Measurements from ENCODE around the gene BLOC1S4. TPM values are rescaled to one million over a fixed set of nuclear protein-coding genes. Genes with fewer than 3 reads are reported as not detected.
"Not testable (repeated sequence)": the region's sequence is repeated elsewhere in the genome, so short reads cannot be mapped to it uniquely, and the experiment has no call there.

BLOC1S4 gene, protein sequence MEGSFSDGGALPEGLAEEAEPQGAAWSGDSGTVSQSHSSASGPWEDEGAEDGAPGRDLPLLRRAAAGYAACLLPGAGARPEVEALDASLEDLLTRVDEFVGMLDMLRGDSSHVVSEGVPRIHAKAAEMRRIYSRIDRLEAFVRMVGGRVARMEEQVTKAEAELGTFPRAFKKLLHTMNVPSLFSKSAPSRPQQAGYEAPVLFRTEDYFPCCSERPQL
- total RNA-seq, result 10 to 100 TPM in 3 of 4 donors, under 1 TPM in 1; 1.00 to 18.8 (median 12.4) TPM

DNA sequence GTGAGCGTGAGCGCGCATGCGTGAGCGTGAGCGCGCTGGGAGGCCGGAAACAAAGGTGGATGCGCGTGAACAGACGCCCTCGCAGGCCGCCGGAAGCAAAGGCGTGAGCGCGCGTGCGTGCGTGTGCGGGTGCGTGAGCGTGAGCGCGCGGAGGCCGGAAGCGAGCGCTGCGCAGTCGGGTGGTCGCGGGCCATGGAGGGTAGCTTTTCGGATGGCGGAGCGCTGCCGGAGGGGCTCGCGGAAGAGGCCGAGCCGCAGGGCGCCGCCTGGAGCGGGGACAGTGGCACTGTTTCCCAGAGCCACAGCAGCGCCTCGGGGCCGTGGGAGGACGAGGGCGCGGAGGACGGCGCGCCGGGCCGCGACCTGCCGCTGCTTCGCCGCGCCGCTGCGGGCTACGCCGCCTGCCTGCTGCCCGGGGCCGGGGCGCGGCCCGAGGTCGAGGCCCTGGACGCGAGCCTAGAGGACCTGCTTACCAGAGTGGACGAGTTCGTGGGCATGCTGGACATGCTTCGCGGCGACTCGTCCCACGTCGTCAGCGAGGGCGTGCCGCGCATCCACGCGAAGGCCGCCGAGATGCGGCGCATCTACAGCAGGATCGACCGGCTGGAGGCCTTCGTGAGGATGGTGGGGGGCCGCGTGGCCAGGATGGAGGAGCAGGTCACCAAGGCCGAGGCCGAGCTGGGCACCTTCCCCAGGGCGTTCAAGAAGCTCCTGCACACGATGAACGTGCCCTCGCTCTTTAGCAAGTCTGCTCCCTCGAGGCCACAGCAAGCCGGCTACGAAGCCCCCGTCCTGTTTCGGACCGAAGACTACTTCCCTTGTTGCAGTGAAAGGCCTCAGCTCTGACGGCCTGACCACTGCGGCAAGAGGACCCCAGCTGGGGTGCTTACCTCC is at the start of gene BLOC1S4:
BLOC1S4 (plus strand) TSS at position 157 of the 894 bp plus-strand sequence; CDS start at position 193, 36 bp downstream.
- H3K36me3 ChIP-seq, result no peaks in the 10 kb centered on the region
- peaks cover 4 to 26% (median 12%) of the 10 kb centered on the region in 4 donors for H3K4me1 ChIP-seq
- H3K4me3 ChIP-seq, result peak within 1 kb of the TSS; percentile 69 to 84 (median 74)
- WGBS, 2 donors (ENCODE audit: low coverage in 1 of 2), result 0 to 1% methylated on average over 34 to 71 of the region's 109 CpGs
- in situ Hi-C loops (cut with MboI; ENCODE audit: low pct_ligation_motif_present in 1 of 4, low pct_unique_long_range_greater_than_20kb in 1 of 4, low sequenced_read_pairs in 3 of 4) (loop anchor here in 3 of 4 donors (5.0 to 25.0 kb wide), 4 partner anchors 161 to 359 kb away; partner anchors contain the start of gene GRPEL1 (in 1 of the 3)), intact Hi-C loops (cut with DNase I; ENCODE audit: low total_unique reads) (loop anchor here (10.0 kb wide), 1 partner anchor 189 kb away; the partner anchor contains the start of gene TBC1D14)
- DNase-seq, result peak; percentile 90
- no peaks in the 10 kb centered on the region for H3K27me3 ChIP-seq
- no peaks in the 10 kb centered on the region for H3K9me3 ChIP-seq
- TF ChIP-seq POLR2A (IDR thresholded peaks at IDR 0.05) (peak; percentile 84), POLR2AphosphoS5 (IDR thresholded peaks at IDR 0.05) (peak; percentile 89 to 96 (median 96)), EP300 (IDR thresholded peaks at IDR 0.05; ENCODE audit: low read depth) (no peak)
- TF ChIP-seq, protein P1, sequence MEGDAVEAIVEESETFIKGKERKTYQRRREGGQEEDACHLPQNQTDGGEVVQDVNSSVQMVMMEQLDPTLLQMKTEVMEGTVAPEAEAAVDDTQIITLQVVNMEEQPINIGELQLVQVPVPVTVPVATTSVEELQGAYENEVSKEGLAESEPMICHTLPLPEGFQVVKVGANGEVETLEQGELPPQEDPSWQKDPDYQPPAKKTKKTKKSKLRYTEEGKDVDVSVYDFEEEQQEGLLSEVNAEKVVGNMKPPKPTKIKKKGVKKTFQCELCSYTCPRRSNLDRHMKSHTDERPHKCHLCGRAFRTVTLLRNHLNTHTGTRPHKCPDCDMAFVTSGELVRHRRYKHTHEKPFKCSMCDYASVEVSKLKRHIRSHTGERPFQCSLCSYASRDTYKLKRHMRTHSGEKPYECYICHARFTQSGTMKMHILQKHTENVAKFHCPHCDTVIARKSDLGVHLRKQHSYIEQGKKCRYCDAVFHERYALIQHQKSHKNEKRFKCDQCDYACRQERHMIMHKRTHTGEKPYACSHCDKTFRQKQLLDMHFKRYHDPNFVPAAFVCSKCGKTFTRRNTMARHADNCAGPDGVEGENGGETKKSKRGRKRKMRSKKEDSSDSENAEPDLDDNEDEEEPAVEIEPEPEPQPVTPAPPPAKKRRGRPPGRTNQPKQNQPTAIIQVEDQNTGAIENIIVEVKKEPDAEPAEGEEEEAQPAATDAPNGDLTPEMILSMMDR (IDR thresholded peaks at IDR 0.05), result peak in 2 of 5 experiments; percentile 10 to 41
- H3K27ac ChIP-seq, result peak within 1 kb of the TSS; percentile 92 to 94 (median 93)

DNA sequence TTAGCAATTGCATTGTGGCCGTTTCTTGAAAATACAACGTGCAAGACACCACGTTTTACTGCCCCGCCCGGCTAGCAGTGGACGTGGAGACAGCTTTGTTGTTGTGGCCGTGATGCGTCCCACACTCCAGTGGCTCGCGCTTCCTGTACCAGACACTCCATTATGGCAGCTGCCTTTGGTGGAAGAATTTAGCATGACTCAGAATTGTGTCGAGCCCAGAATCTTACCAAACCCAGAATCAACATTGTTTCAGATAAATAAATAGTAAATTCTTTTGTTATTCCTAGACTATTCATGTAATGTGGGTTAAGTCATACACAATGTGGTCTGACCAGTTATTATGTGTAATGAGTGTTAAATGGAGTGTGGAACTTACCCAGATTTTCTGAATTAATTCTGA is 47.6 kb upstream of the BLOC1S4 start:
- no peaks in the 10 kb centered on the region for H3K36me3 ChIP-seq
- H3K9me3 ChIP-seq, result no peaks in the 10 kb centered on the region
- peaks cover 0 to 17% (median 8%) of the 10 kb centered on the region in 4 donors for H3K4me1 ChIP-seq
- H3K27me3 ChIP-seq, result peaks cover 12% of the 10 kb centered on the region
- no peak overlapping the region for H3K27ac ChIP-seq
- in situ Hi-C loops (cut with MboI; ENCODE audit: low pct_ligation_motif_present in 1 of 4, low pct_unique_long_range_greater_than_20kb in 1 of 4, low sequenced_read_pairs in 3 of 4), result no loop called here
- no peak for DNase-seq
- WGBS, 2 donors (ENCODE audit: low coverage in 1 of 2), result 38 to 70% methylated on average over 1 to 11 of the region's 11 CpGs
- intact Hi-C loops (cut with DNase I; ENCODE audit: low total_unique reads), result no loop called here
- no peak overlapping the region for H3K4me3 ChIP-seq
- TF ChIP-seq POLR2AphosphoS5 (IDR thresholded peaks at IDR 0.05) (no peak), POLR2A (IDR thresholded peaks at IDR 0.05) (no peak), EP300 (IDR thresholded peaks at IDR 0.05; ENCODE audit: low read depth) (no peak)
- TF ChIP-seq, protein P1 (IDR thresholded peaks at IDR 0.05), result no peak

DNA sequence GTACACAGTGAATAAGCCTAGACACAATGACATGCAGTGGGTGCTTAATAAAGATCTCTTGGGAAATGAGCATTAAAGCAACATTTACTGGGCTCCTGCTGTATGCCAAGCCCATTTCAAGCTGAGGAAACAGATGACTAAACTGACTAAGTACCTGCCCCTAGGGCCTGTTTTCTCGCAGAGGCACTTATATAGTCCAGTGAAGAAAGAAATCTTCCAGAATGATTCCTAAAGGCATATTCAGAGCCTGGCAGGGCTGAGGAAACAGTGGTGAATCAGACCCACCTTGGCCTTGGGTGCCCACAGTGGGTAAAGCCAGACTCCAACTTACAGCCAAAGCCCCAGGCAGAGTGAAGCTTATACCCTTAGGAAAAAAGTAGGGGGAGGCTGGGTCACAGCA is 44.3 kb upstream of the BLOC1S4 start:
- intact Hi-C loops (cut with DNase I; ENCODE audit: low total_unique reads) (no loop called here), in situ Hi-C loops (cut with MboI; ENCODE audit: low pct_ligation_motif_present in 1 of 4, low pct_unique_long_range_greater_than_20kb in 1 of 4, low sequenced_read_pairs in 3 of 4) (no loop called here)
- WGBS, 2 donors (ENCODE audit: low coverage in 1 of 2), result 77% methylated on average over 1 of the region's 1 CpG; no CpG with 5 or more reads in 1 of the 2 donors
- peaks cover 17 to 32% (median 22%) of the 10 kb centered on the region in 4 donors for H3K4me1 ChIP-seq
- no peak overlapping the region for H3K27ac ChIP-seq
- H3K9me3 ChIP-seq, result no peaks in the 10 kb centered on the region
- TF ChIP-seq POLR2AphosphoS5 (IDR thresholded peaks at IDR 0.05) (no peak), EP300 (IDR thresholded peaks at IDR 0.05; ENCODE audit: low read depth) (no peak), POLR2A (IDR thresholded peaks at IDR 0.05) (no peak)
- TF ChIP-seq, protein P1 (IDR thresholded peaks at IDR 0.05), result no peak
- no peak overlapping the region for H3K4me3 ChIP-seq
- DNase-seq, result no peak
- no peaks in the 10 kb centered on the region for H3K36me3 ChIP-seq
- H3K27me3 ChIP-seq, result no peaks in the 10 kb centered on the region

DNA sequence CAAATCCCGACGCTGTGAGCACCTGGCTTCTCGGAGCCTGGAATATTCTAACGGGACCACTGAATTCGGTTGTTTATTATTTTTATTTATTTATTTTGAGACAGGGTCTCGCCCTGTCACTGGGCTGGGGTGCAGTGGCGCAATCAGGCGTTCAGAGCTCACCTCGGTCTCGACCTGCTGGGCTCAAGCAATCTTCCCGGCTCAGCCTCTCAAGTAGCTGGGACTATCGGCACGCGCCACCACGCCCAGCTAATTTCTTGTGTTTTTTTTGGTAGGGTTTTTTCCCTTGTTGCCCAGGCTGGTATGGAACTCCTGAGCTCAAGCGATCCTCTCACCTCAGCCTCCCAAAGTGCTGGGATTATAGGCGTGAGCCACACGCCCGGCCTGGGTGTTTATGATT is 43.8 kb upstream of the BLOC1S4 start:
- H3K4me3 ChIP-seq, result no peak overlapping the region
- no peaks in the 10 kb centered on the region for H3K9me3 ChIP-seq
- no peaks in the 10 kb centered on the region for H3K36me3 ChIP-seq
- H3K4me1 ChIP-seq, result peaks cover 21 to 37% (median 26%) of the 10 kb centered on the region in 4 donors
- TF ChIP-seq EP300 (IDR thresholded peaks at IDR 0.05; ENCODE audit: low read depth) (no peak), POLR2AphosphoS5 (IDR thresholded peaks at IDR 0.05) (no peak), POLR2A (IDR thresholded peaks at IDR 0.05) (no peak)
- TF ChIP-seq, protein P1 (IDR thresholded peaks at IDR 0.05), result no peak
- H3K27ac ChIP-seq, result no peak overlapping the region
- WGBS, 2 donors (ENCODE audit: low coverage in 1 of 2), result 90 to 93% methylated on average over 12 to 19 of the region's 19 CpGs
- DNase-seq, result no peak
- in situ Hi-C loops (cut with MboI; ENCODE audit: low pct_ligation_motif_present in 1 of 4, low pct_unique_long_range_greater_than_20kb in 1 of 4, low sequenced_read_pairs in 3 of 4), result no loop called here
- intact Hi-C loops (cut with DNase I; ENCODE audit: low total_unique reads), result no loop called here
- H3K27me3 ChIP-seq, result no peaks in the 10 kb centered on the region

DNA sequence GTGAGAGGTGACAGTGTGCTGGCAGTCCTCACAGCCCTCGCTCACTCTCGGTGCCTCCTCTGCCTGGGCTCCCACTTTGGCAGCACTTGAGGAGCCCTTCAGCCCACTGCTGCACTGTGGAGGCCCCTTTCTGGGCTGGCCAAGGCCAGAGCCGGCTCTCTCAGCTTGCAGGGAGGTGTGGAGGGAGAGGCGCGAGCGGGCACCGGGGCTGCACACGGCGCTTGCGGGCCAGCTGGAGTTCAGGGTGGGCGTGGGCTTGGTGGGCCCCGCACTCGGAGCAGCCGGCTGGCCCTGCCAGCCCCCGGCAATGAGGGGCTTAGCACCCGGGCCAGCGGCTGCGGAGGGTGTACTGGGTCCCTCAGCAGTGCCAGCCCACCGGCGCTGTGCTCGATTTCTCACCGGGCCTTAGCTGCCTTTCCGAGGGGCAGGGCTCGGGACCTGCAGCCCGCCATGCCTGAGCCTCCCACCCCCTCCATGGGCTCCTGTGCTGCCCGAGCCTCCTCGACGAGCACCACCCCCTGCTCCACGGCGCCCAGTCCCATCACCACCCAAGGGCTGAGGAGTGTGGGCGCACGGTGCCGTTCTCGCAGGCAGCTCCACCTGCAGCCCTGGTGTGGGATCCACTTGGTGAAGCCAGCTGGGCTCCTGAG is 43.3 kb upstream of the BLOC1S4 start:
- H3K9me3 ChIP-seq; H3K36me3 ChIP-seq; intact Hi-C loops (cut with DNase I; ENCODE audit: low total_unique reads); in situ Hi-C loops (cut with MboI; ENCODE audit: low pct_ligation_motif_present in 1 of 4, low pct_unique_long_range_greater_than_20kb in 1 of 4, low sequenced_read_pairs in 3 of 4); DNase-seq; H3K27me3 ChIP-seq: not testable (repeated sequence)
- Histone ChIP-seq H3K4me3 (peak overlapping the region in 1 of 4 donors; percentile 68), H3K27ac (peak overlapping the region in 3 of 4 donors; percentile 90 to 95 (median 92)), H3K4me1 (peaks cover 21 to 40% (median 26%) of the 10 kb centered on the region in 4 donors)
- 93 to 100% methylated on average over 2 to 22 of the region's 34 CpGs for WGBS, 2 donors (ENCODE audit: low coverage in 1 of 2)
